Endothelial cell of umbilical vein (primary cell): ENCODE measurements around the gene MYADML2. TPM values are rescaled to one million over a fixed set of nuclear protein-coding genes. Genes with fewer than 3 reads are reported as not detected.

ENCODE experiments used
- BruUV-seq: library from RNA; stranded (reverse); fragments of 400-500 nt; replicated peaks from 2 replicates; lab custom pipeline; 2021; lab: Mats Ljungman, UMichigan
- CTCF ChIA-PET: fragments of 300-600, 350-600 bp; sonication (Branson Sonifier 250); formaldehyde crosslinking; loops from one replicate; lab custom pipeline; 2021; ENCODE audit warnings: antibody characterized with exemption, inconsistent platforms; lab: Charles Lee
- POLR2A ChIA-PET: fragments of 300-600, 350-600 bp; sonication (Branson Sonifier 250); formaldehyde crosslinking; loops from one replicate; lab custom pipeline; 2021; ENCODE audit warnings: antibody characterized with exemption, inconsistent platforms; lab: Charles Lee
- DNase-seq: peaks from one replicate; pipeline ENCODE4 v3.0.0-alpha.2; 2011; ENCODE audit warnings: low read depth, low spot score
- FAIRE-seq: peaks from 2 replicates; lab custom pipeline; 2011; peaks lifted over from hg19 to GRCh38; lab: Jason Lieb, UNC
- H2AFZ ChIP-seq: 2 replicates; pipeline ENCODE4 v1.6.0; 2012; ENCODE audit warnings: low read depth, low read length, control low read depth, inconsistent platforms
- H3K27ac ChIP-seq: 2 replicates; pipeline ENCODE4 v1.5.1; 2011; ENCODE audit warnings: low read depth, mild to moderate bottlenecking, control low read depth, low read length, moderate library complexity; ENCODE audit not compliant: insufficient read depth
- H3K27me3 ChIP-seq, 2 experiments: 2 replicates each; pipeline versions ENCODE4 v1.6.0 to v1.6.1; 2011; ENCODE audit warnings: low read length in 2 of 2, mixed read lengths in 1 of 2; ENCODE audit not compliant: control insufficient read depth in 2 of 2, insufficient read depth in 2 of 2
- H3K36me3 ChIP-seq, 2 experiments: 2 replicates in 1 of 2; 3 replicates in 1 of 2; pipeline ENCODE4 v1.5.1; 2011; ENCODE audit warnings: low read length in 2 of 2, mild to moderate bottlenecking in 1 of 2, moderate library complexity in 1 of 2; ENCODE audit not compliant: control insufficient read depth in 2 of 2, insufficient read depth in 2 of 2; ENCODE audit errors: extremely low read depth in 1 of 2
- H3K4me1 ChIP-seq: 3 replicates; pipeline ENCODE4 v1.5.1; 2011; ENCODE audit warnings: mild to moderate bottlenecking, low read length; ENCODE audit not compliant: control insufficient read depth, insufficient read depth; ENCODE audit errors: extremely low read depth
- H3K4me2 ChIP-seq: 2 replicates; pipeline ENCODE4 v1.6.1; 2011; ENCODE audit warnings: low read length, control low read depth, mixed read lengths; ENCODE audit not compliant: insufficient read depth
- H3K4me3 ChIP-seq, 3 experiments: fragments of 200-600 bp in 1 of 3; sonication (generic), shearing (Covaris generic) in 1 of 3; replicated peaks in 1 of 3; 2 replicates each; pipeline ENCODE4 v1.5.1; 2011 to 2016; ENCODE audit warnings: control low read depth in 3 of 3, low read length in 3 of 3, mild to moderate bottlenecking in 2 of 3, inconsistent platforms in 1 of 3, low read depth in 1 of 3, moderate library complexity in 1 of 3; ENCODE audit not compliant: insufficient read depth in 1 of 3
- H3K79me2 ChIP-seq: 2 replicates; pipeline ENCODE4 v1.6.0; 2012; ENCODE audit warnings: low read length, inconsistent platforms; ENCODE audit not compliant: control insufficient read depth, insufficient read depth
- H3K9ac ChIP-seq: replicated peaks from 2 replicates; pipeline ENCODE3; 2011; ENCODE audit warnings: low read length, control low read depth; ENCODE audit not compliant: insufficient read depth; ENCODE audit errors: extremely low read depth
- H3K9me1 ChIP-seq: replicated peaks from 3 replicates; pipeline ENCODE4 v1.6.0; 2011; ENCODE audit warnings: mild to moderate bottlenecking, low read length; ENCODE audit not compliant: control insufficient read depth, insufficient read depth; ENCODE audit errors: extremely low read depth
- H3K9me3 ChIP-seq: replicated peaks from 2 replicates; pipeline ENCODE4 v1.5.1; 2012; ENCODE audit warnings: low read length, inconsistent platforms; ENCODE audit not compliant: control insufficient read depth, insufficient read depth
- H4K20me1 ChIP-seq: replicated peaks from 2 replicates; pipeline ENCODE3; 2011; ENCODE audit warnings: mild to moderate bottlenecking, low read length; ENCODE audit not compliant: control insufficient read depth, insufficient read depth; ENCODE audit errors: extremely low read depth
- EZH2 ChIP-seq: IDR thresholded peaks from 2 replicates; pipeline ENCODE4 v1.6.1; 2012; ENCODE audit warnings: borderline replicate concordance, low read depth, mild to moderate bottlenecking, moderate library complexity, low read length, inconsistent platforms; ENCODE audit not compliant: severe bottlenecking
- FOS ChIP-seq: IDR thresholded peaks from 2 replicates; pipeline ENCODE4 v1.6.1; 2011; ENCODE audit warnings: mild to moderate bottlenecking, low read length, moderate library complexity, borderline replicate concordance; ENCODE audit not compliant: insufficient read depth
- GATA2 ChIP-seq: IDR thresholded peaks from 2 replicates; pipeline ENCODE4 v1.7.0; 2011; ENCODE audit warnings: low read depth, mild to moderate bottlenecking, moderate library complexity, mixed read lengths, low read length; ENCODE audit not compliant: insufficient read length, insufficient read depth
- JUN ChIP-seq: IDR thresholded peaks from 2 replicates; pipeline ENCODE4 v1.6.1; 2011; ENCODE audit warnings: borderline replicate concordance, low read depth; ENCODE audit not compliant: insufficient read length, insufficient read depth
- MYC ChIP-seq: IDR thresholded peaks from one replicate; pipeline ENCODE4 v1.6.1; 2011; ENCODE audit warnings: mild to moderate bottlenecking, low read depth, low read length
- POLR2A ChIP-seq: IDR thresholded peaks from 2 replicates; pipeline ENCODE4 v1.6.1; 2012; ENCODE audit warnings: low read depth, mild to moderate bottlenecking, control low read depth, low read length
- POLR2AphosphoS5 ChIP-seq: IDR thresholded peaks from 2 replicates; pipeline ENCODE4 v1.6.1; 2012; ENCODE audit warnings: low read depth, mild to moderate bottlenecking, control low read depth, low read length, moderate library complexity; ENCODE audit not compliant: insufficient read depth
- dilution Hi-C: fragments of 300-500 bp; cut with MboI; formaldehyde crosslinking; loops from one replicate; pipeline ENCODE4 v1.15.0; 2019; ENCODE audit warnings: low sequenced_read_pairs; ENCODE audit not compliant: extremely low pct_ligation_motif_present
- intact Hi-C: fragments of 100-400 bp; cut with micrococcal nuclease; formaldehyde crosslinking; loops from one replicate; pipeline ENCODE4 v1.10.0; 2022
- polyA plus RNA-seq, 4 experiments: library from polyadenylated mRNA; depleted of rRNA in 3 of 4; stranded (reverse) in 3 of 4; unstranded in 1 of 4; fragments of >200 nt; gene quantifications; 2 replicates each; pipeline versions ENCODE4 v1.2.1 to v1.2.3, GENCODE V29; 2011 to 2012; ENCODE audit warnings: missing spikeins in 1 of 4
- total RNA-seq: library from RNA; stranded (reverse); gene quantifications from 2 replicates; pipeline ENCODE4 v1.2.3, GENCODE V29; 2021
- TF ChIP-seq, protein P1 (sequence below), 2 donors: IDR thresholded peaks; 1 replicate in 1 of 2; 2 replicates in 1 of 2; pipeline ENCODE4 v1.5.1; 2011; ENCODE audit warnings: low read length in 2 of 2, mild to moderate bottlenecking in 2 of 2, moderate library complexity in 2 of 2, control low read depth in 1 of 2, inconsistent platforms in 1 of 2, low read depth in 1 of 2; ENCODE audit not compliant: insufficient read depth in 1 of 2; ENCODE audit errors: extremely low read depth in 1 of 2
- TF ChIP-seq, protein P2 (sequence below): IDR thresholded peaks from 2 replicates; pipeline ENCODE4 v1.6.1; 2011; ENCODE audit not compliant: insufficient read depth, insufficient read length

The MYADML2 gene
- total and polyA plus RNA-seq, 2 donors (not counting 3 experiments of a cell fraction or from before 2014, with no cell fraction given), result not detected

DNA sequence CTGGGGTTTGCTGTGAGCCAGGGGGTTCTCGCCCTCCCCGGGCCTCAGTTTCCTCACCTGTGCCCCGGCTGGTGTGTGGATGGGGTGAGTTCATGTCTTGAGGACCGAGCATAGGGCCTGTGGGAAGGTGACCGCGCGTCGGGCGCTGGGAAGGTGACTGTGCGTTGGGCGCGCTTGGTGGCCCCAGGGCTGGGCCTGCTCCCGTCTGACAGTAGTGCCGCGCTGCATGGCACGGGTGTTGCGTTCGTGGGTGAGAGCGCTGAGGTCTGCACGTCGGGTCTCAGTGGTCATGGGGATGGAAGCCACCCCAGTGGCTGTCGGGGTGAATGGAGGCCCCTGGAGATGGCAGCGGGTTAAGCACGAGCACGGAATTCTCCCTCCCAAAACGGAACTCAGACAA, 39.6 kb upstream of the MYADML2 start:
- H3K4me2 ChIP-seq, result no peak overlapping the region
- dilution Hi-C loops, result no loop called here
- intact Hi-C loops, result no loop called here
- peaks cover 0 to 20% of the 10 kb centered on the region in 2 experiments for H3K36me3 ChIP-seq
- H2AFZ ChIP-seq, result no peak overlapping the region
- H3K79me2 ChIP-seq, result no peaks in the 10 kb centered on the region
- H3K4me1 ChIP-seq, result no peaks in the 10 kb centered on the region
- no peak overlapping the region for H3K9ac ChIP-seq
- FAIRE-seq, result no peak
- H3K4me3 ChIP-seq, result no peak overlapping the region
- no TSS peak for BruUV-seq
- CTCF ChIA-PET, result no interaction called here
- no peaks in the 10 kb centered on the region for H3K27me3 ChIP-seq
- H3K9me3 ChIP-seq, result no peaks in the 10 kb centered on the region
- no peak overlapping the region for H3K27ac ChIP-seq
- no peaks in the 10 kb centered on the region for H4K20me1 ChIP-seq
- no peak for DNase-seq
- TF ChIP-seq POLR2AphosphoS5 (no peak), MYC (no peak), JUN (no peak), EZH2 (no peak), GATA2 (no peak), FOS (no peak), POLR2A (no peak)
- TF ChIP-seq, protein P1, sequence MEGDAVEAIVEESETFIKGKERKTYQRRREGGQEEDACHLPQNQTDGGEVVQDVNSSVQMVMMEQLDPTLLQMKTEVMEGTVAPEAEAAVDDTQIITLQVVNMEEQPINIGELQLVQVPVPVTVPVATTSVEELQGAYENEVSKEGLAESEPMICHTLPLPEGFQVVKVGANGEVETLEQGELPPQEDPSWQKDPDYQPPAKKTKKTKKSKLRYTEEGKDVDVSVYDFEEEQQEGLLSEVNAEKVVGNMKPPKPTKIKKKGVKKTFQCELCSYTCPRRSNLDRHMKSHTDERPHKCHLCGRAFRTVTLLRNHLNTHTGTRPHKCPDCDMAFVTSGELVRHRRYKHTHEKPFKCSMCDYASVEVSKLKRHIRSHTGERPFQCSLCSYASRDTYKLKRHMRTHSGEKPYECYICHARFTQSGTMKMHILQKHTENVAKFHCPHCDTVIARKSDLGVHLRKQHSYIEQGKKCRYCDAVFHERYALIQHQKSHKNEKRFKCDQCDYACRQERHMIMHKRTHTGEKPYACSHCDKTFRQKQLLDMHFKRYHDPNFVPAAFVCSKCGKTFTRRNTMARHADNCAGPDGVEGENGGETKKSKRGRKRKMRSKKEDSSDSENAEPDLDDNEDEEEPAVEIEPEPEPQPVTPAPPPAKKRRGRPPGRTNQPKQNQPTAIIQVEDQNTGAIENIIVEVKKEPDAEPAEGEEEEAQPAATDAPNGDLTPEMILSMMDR (IDR thresholded peaks at IDR 0.05; ENCODE audit: extremely low read depth in 1 of 2, insufficient read depth in 1 of 2, low read depth in 1 of 2, low read length in 2 of 2), result no peak
- TF ChIP-seq, protein P2, sequence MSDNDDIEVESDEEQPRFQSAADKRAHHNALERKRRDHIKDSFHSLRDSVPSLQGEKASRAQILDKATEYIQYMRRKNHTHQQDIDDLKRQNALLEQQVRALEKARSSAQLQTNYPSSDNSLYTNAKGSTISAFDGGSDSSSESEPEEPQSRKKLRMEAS, result no peak
- POLR2A ChIA-PET, result no interaction called here
- H3K9me1 ChIP-seq, result no peaks in the 10 kb centered on the region
